ENCODE results near the gene TM4SF4. TPM values are rescaled to one million over a fixed set of nuclear protein-coding genes. Genes with fewer than 3 reads are reported as not detected.

The TM4SF4 gene
- total and polyA plus RNA-seq, 2 experiments from 2014 or later: not detected

- no peaks in the 10 kb centered on the region for H3F3A ChIP-seq (replicated peaks; ENCODE audit: low read depth)
- no peak overlapping the region for H2AFZ ChIP-seq
- no peaks in the 10 kb centered on the region for H4K20me1 ChIP-seq (replicated peaks; ENCODE audit: insufficient read depth)
- H3K9me2 ChIP-seq (ENCODE audit: insufficient read depth): 0 out of 2 replicates have a peak, but pooled peaks cover 4% of the 10 kb centered on the region
- H3K4me2 ChIP-seq: no peak overlapping the region
- H3K79me2 ChIP-seq (replicated peaks; ENCODE audit: insufficient read depth): no peaks in the 10 kb centered on the region
- peaks cover 39% of the 10 kb centered on the region for H3K9me3 Mint-ChIP-seq
- no peak for TF ChIP-seq EZH2 (IDR thresholded peaks at IDR 0.05; ENCODE audit: low read depth, unreplicated experiment)
- no peak for TF ChIP-seq CTCF (conservative IDR thresholded peaks at IDR 0.05; ENCODE audit: low read depth in 2 of 2)
- no peak for TF ChIP-seq POLR2AphosphoS5 (IDR thresholded peaks at IDR 0.05; ENCODE audit: low read depth)
- no peak for TF ChIP-seq JUNB (IDR thresholded peaks at IDR 0.05; ENCODE audit: unreplicated experiment)
- TF ChIP-seq ZNF114 (CRISPR knock-in tag; IDR thresholded peaks at IDR 0.05): no peak
- TF ChIP-seq NANOG (IDR thresholded peaks at IDR 0.05; ENCODE audit: borderline replicate concordance): no peak
- TF ChIP-seq STAT1 (IDR thresholded peaks at IDR 0.05; ENCODE audit: unreplicated experiment): no peak
- no peak for TF ChIP-seq EZH2phosphoT487 (IDR thresholded peaks at IDR 0.05; ENCODE audit: unreplicated experiment)
- TF ChIP-seq, protein P1, sequence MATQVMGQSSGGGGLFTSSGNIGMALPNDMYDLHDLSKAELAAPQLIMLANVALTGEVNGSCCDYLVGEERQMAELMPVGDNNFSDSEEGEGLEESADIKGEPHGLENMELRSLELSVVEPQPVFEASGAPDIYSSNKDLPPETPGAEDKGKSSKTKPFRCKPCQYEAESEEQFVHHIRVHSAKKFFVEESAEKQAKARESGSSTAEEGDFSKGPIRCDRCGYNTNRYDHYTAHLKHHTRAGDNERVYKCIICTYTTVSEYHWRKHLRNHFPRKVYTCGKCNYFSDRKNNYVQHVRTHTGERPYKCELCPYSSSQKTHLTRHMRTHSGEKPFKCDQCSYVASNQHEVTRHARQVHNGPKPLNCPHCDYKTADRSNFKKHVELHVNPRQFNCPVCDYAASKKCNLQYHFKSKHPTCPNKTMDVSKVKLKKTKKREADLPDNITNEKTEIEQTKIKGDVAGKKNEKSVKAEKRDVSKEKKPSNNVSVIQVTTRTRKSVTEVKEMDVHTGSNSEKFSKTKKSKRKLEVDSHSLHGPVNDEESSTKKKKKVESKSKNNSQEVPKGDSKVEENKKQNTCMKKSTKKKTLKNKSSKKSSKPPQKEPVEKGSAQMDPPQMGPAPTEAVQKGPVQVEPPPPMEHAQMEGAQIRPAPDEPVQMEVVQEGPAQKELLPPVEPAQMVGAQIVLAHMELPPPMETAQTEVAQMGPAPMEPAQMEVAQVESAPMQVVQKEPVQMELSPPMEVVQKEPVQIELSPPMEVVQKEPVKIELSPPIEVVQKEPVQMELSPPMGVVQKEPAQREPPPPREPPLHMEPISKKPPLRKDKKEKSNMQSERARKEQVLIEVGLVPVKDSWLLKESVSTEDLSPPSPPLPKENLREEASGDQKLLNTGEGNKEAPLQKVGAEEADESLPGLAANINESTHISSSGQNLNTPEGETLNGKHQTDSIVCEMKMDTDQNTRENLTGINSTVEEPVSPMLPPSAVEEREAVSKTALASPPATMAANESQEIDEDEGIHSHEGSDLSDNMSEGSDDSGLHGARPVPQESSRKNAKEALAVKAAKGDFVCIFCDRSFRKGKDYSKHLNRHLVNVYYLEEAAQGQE (IDR thresholded peaks at IDR 0.05; ENCODE audit: unreplicated experiment): no peak
- no peak for TF ChIP-seq CREB1 (CRISPR knock-in tag; IDR thresholded peaks at IDR 0.05; ENCODE audit: low read depth)
- no peak for TF ChIP-seq ETS1 (IDR thresholded peaks at IDR 0.05)
- no peak for TF ChIP-seq ZNF331 (CRISPR knock-in tag; IDR thresholded peaks at IDR 0.05; ENCODE audit: low read depth)
- no peak for TF ChIP-seq ZNF462 (CRISPR knock-in tag; IDR thresholded peaks at IDR 0.05)
- peaks cover 29% of the 10 kb centered on the region for H3K36me3 Mint-ChIP-seq (ENCODE audit: low read depth)
- H3K4me3 Mint-ChIP-seq: no peak overlapping the region
- no peaks in the 10 kb centered on the region for H3K4me1 ChIP-seq (ENCODE audit: insufficient read depth)
- peaks cover 11% of the 10 kb centered on the region; the same call in 1 of the 2 replicates for H3K36me3 ChIP-seq (ENCODE audit: insufficient read depth)
- no peaks in the 10 kb centered on the region for H3K27me3 ChIP-seq (ENCODE audit: insufficient read depth)
- no peak overlapping the region for H3K27ac Mint-ChIP-seq
- DNase-seq (ENCODE audit: low spot score) (no peak), ATAC-seq (no peak)
- H3K27me3 Mint-ChIP-seq (ENCODE audit: insufficient read depth, low read depth, poor library complexity): peaks cover 6% of the 10 kb centered on the region
- H3K27ac ChIP-seq (ENCODE audit: low read depth): no peak overlapping the region
- no peak overlapping the region for H3K4me3 ChIP-seq
- peaks cover 4% of the 10 kb centered on the region; the same call in 2 of the 3 replicates for H3K4me1 Mint-ChIP-seq
Observed at GRCh38 chr3:149453140-149453805, 21.2 kb upstream of the TM4SF4 start.

Data from GM23338 (cell line).